Lower leg skin (tissue), 3 donors: ENCODE measurements around the gene LIPH.

Experiments used
- POLR2A ChIP-seq, 2 donors: fragments of 450-650 bp; IDR thresholded peaks; one replicate each; pipeline ENCODE4 v1.6.1; 2016 to 2017; ENCODE audit warnings: antibody characterized with exemption in 2 of 2, mild to moderate bottlenecking in 1 of 2, moderate library complexity in 1 of 2
- TF ChIP-seq, protein P1 (sequence below), 3 donors: fragments of 450-650 bp; IDR thresholded peaks; one replicate each; pipeline ENCODE4 v1.5.1; 2016; ENCODE audit warnings: antibody characterized with exemption in 3 of 3, mild to moderate bottlenecking in 3 of 3, moderate library complexity in 2 of 3

DNA sequence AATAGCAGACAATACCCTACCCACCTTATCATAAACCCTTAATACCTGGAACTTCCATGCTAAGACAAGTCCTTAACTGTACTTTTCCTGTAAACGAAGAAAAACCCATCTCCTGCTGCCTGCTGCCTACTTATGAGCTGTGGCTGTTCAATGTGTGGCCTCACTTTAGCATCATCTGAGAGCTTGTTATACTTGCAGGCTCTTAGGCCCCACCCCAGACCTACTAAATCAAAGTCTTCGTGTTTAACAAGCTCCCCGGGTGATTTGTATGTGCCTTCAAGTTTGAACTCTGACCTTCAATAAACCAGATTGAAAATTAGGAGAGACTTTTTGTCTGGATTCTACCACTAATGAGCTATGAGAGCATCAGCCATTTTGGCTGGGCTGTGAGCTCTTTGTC lies 82.8 kb downstream of the LIPH start:
- TF ChIP-seq, protein P1, sequence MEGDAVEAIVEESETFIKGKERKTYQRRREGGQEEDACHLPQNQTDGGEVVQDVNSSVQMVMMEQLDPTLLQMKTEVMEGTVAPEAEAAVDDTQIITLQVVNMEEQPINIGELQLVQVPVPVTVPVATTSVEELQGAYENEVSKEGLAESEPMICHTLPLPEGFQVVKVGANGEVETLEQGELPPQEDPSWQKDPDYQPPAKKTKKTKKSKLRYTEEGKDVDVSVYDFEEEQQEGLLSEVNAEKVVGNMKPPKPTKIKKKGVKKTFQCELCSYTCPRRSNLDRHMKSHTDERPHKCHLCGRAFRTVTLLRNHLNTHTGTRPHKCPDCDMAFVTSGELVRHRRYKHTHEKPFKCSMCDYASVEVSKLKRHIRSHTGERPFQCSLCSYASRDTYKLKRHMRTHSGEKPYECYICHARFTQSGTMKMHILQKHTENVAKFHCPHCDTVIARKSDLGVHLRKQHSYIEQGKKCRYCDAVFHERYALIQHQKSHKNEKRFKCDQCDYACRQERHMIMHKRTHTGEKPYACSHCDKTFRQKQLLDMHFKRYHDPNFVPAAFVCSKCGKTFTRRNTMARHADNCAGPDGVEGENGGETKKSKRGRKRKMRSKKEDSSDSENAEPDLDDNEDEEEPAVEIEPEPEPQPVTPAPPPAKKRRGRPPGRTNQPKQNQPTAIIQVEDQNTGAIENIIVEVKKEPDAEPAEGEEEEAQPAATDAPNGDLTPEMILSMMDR (IDR thresholded peaks at IDR 0.05): no peak
- TF ChIP-seq POLR2A (IDR thresholded peaks at IDR 0.05): no peak
